GM23248 (cell line): ENCODE measurements around the gene BRWD1.

ENCODE experiments used
- EZH2 ChIP-seq: fragments of 200-600 bp; sonication (generic); IDR thresholded peaks from 2 replicates; pipeline ENCODE4 v1.6.1; 2018; ENCODE audit warnings: antibody characterized with exemption, mild to moderate bottlenecking; ENCODE audit not compliant: insufficient read depth, poor library complexity, severe bottlenecking
- EZH2phosphoT487 ChIP-seq: fragments of 200-600 bp; sonication (generic); IDR thresholded peaks from 2 replicates; pipeline ENCODE4 v1.6.1; 2018; ENCODE audit warnings: antibody characterized with exemption, moderate library complexity, mild to moderate bottlenecking, low read depth; ENCODE audit not compliant: insufficient read depth

GRCh38 chr21:39300587-39300986 is 12.8 kb downstream of the BRWD1 start:
- TF ChIP-seq EZH2phosphoT487: no peak
- TF ChIP-seq EZH2: no peak
